HepG2 (cell line): ENCODE results near the gene WNT10A. TPM values are rescaled to one million over a fixed set of nuclear protein-coding genes. Genes with fewer than 3 reads are reported as not detected.
A peak's percentile ranks its signal among the peaks of the same experiment; 100 is the strongest.

Source experiments
- ARID2 ChIP-seq: sonication (generic); formaldehyde crosslinking; IDR thresholded peaks from 2 replicates; pipeline ENCODE4 v1.8.1; 2022; ENCODE audit warnings: mild to moderate bottlenecking, missing genetic modification reagents, borderline replicate concordance
- ATF7-NPFF ChIP-seq: sonication (generic); formaldehyde crosslinking; IDR thresholded peaks from 2 replicates; pipeline ENCODE4 v1.8.1; 2023; ENCODE audit warnings: mild to moderate bottlenecking, low read depth, missing genetic modification reagents, moderate library complexity
- NFKB2 ChIP-seq: sonication (generic); formaldehyde crosslinking; IDR thresholded peaks from 2 replicates; pipeline ENCODE4 v1.4.0; 2020; ENCODE audit warnings: missing genetic modification reagents, borderline replicate concordance
- THAP11 ChIP-seq: IDR thresholded peaks from 2 replicates; pipeline ENCODE4 v1.6.1; 2016; ENCODE audit warnings: missing biosample characterization, missing genetic modification reagents
- ZFX ChIP-seq: sonication (generic); formaldehyde crosslinking; IDR thresholded peaks from 2 replicates; pipeline ENCODE4 v1.4.0; 2020; ENCODE audit warnings: mild to moderate bottlenecking, low read depth, missing genetic modification reagents, moderate library complexity
- ZNF121 ChIP-seq: sonication (generic); formaldehyde crosslinking; IDR thresholded peaks from 2 replicates; pipeline ENCODE4 v1.5.0; 2020; ENCODE audit warnings: mild to moderate bottlenecking, missing genetic modification reagents
- ZNF331 ChIP-seq: sonication (generic); formaldehyde crosslinking; IDR thresholded peaks from 2 replicates; pipeline ENCODE4 v1.4.0; 2020; ENCODE audit warnings: missing genetic modification reagents
- ZNF335 ChIP-seq: sonication (generic); formaldehyde crosslinking; IDR thresholded peaks from 2 replicates; pipeline ENCODE4 v1.4.0; 2020; ENCODE audit warnings: missing genetic modification reagents
- ZNF350 ChIP-seq: sonication (generic); formaldehyde crosslinking; IDR thresholded peaks from 2 replicates; pipeline ENCODE4 v1.4.0; 2020; ENCODE audit warnings: mild to moderate bottlenecking, low read depth, missing genetic modification reagents, borderline replicate concordance
- ZNF484 ChIP-seq: sonication (generic); formaldehyde crosslinking; IDR thresholded peaks from 2 replicates; pipeline ENCODE4 v1.5.1; 2020; ENCODE audit warnings: mild to moderate bottlenecking, low read depth, missing genetic modification reagents, borderline replicate concordance
- ZNF510 ChIP-seq: sonication (generic); formaldehyde crosslinking; IDR thresholded peaks from 2 replicates; pipeline ENCODE4 v1.4.0; 2020; ENCODE audit warnings: low read depth, mild to moderate bottlenecking, missing genetic modification reagents
- ZNF564 ChIP-seq: sonication (generic); formaldehyde crosslinking; IDR thresholded peaks from 2 replicates; pipeline ENCODE4 v1.8.1; 2023; ENCODE audit warnings: mild to moderate bottlenecking, missing genetic modification reagents
- ZNF616 ChIP-seq: sonication (generic); formaldehyde crosslinking; IDR thresholded peaks from 2 replicates; pipeline ENCODE4 v1.5.0; 2020; ENCODE audit warnings: low read depth, mild to moderate bottlenecking, missing genetic modification reagents
- ZNF772 ChIP-seq: sonication (generic); formaldehyde crosslinking; IDR thresholded peaks from 2 replicates; pipeline ENCODE4 v1.5.0; 2020; ENCODE audit warnings: mild to moderate bottlenecking, missing genetic modification reagents
- ZSCAN20 ChIP-seq: sonication (generic); formaldehyde crosslinking; IDR thresholded peaks from 2 replicates; pipeline ENCODE4 v1.4.0; 2020; ENCODE audit warnings: missing genetic modification reagents, mild to moderate bottlenecking, borderline replicate concordance
- ZSCAN31 ChIP-seq: sonication (generic); formaldehyde crosslinking; IDR thresholded peaks from 2 replicates; pipeline ENCODE4 v1.5.0; 2020; ENCODE audit warnings: low read depth, mild to moderate bottlenecking, missing genetic modification reagents
- polyA plus RNA-seq, 8 experiments: library from polyadenylated mRNA; depleted of rRNA in 3 of 8; stranded (reverse) in 7 of 8; unstranded in 1 of 8; fragments of >200 nt; fragmentation: Illumina TruSeq in 4 of 8; extraction: Trizol in 4 of 8; gene quantifications; 2 replicates each; pipeline versions ENCODE4 v1.2.1 to v1.2.3, GENCODE V29; 2011 to 2016; ENCODE audit warnings: low read depth in 4 of 8, missing spikeins in 1 of 8, mixed read lengths in 1 of 8; ENCODE audit not compliant: insufficient read depth in 1 of 8
- total RNA-seq, 5 experiments: library from RNA; depleted of rRNA; stranded (reverse); fragments of >200 nt; fragmentation: Illumina TruSeq; extraction: Trizol; gene quantifications; 2 replicates each; pipeline ENCODE4 v1.2.3, GENCODE V29; 2016; ENCODE audit warnings: low read depth in 1 of 5
- TF ChIP-seq, protein P1 (sequence below): sonication (generic); formaldehyde crosslinking; IDR thresholded peaks from 2 replicates; pipeline ENCODE4 v1.8.0; 2023; ENCODE audit warnings: mild to moderate bottlenecking, missing genetic modification reagents
- TF ChIP-seq, protein P2 (sequence below): IDR thresholded peaks from 2 replicates; pipeline ENCODE4 v1.6.1; 2016; ENCODE audit warnings: missing compliant biosample characterization, missing genetic modification reagents, borderline replicate concordance
- TF ChIP-seq, protein P3 (sequence below): sonication (generic); formaldehyde crosslinking; IDR thresholded peaks from 2 replicates; pipeline ENCODE4 v1.4.0; 2020; ENCODE audit warnings: missing genetic modification reagents
- TF ChIP-seq, protein P4 (sequence below): sonication (generic); formaldehyde crosslinking; IDR thresholded peaks from 2 replicates; pipeline ENCODE4 v1.5.1; 2020; ENCODE audit warnings: mild to moderate bottlenecking, missing genetic modification reagents, moderate library complexity

WNT10A gene
- total and polyA plus RNA-seq, 2 of the 13 experiments (the other 11 are each of a cell fraction or from before 2014, with no cell fraction given), result 0.03 TPM; not detected in 1

DNA sequence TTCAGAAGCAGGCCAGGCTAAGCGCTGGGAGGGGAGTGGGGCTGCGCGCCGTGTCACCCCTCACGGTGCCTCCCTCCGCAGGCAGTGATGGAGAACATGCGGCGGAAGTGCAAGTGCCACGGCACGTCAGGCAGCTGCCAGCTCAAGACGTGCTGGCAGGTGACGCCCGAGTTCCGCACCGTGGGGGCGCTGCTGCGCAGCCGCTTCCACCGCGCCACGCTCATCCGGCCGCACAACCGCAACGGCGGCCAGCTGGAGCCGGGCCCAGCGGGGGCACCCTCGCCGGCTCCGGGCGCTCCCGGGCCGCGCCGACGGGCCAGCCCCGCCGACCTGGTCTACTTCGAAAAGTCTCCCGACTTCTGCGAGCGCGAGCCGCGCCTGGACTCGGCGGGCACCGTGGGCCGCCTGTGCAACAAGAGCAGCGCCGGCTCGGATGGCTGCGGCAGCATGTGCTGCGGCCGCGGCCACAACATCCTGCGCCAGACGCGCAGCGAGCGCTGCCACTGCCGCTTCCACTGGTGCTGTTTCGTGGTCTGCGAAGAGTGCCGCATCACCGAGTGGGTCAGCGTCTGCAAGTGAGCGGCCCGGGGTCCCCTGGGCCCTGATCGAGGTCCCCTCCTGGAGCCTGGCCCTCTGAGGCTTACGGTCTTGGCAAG, 12.2 kb downstream of the WNT10A start (continued):
- 0 out of 2 replicates have a peak, but pooled peaks have one; percentile 75 for TF ChIP-seq ZNF510 (CRISPR knock-in tag)
- peak; percentile 41; the same call in 1 of the 2 replicates for TF ChIP-seq ZNF564
- TF ChIP-seq ATF7-NPFF (CRISPR knock-in tag), result peak; percentile 71; the same call in 1 of the 2 replicates
- peak; percentile 75 for TF ChIP-seq ZFX (CRISPR knock-in tag)
- TF ChIP-seq ARID2 (CRISPR knock-in tag), result peak; percentile 14; the same call in 1 of the 2 replicates
- TF ChIP-seq, protein P1, sequence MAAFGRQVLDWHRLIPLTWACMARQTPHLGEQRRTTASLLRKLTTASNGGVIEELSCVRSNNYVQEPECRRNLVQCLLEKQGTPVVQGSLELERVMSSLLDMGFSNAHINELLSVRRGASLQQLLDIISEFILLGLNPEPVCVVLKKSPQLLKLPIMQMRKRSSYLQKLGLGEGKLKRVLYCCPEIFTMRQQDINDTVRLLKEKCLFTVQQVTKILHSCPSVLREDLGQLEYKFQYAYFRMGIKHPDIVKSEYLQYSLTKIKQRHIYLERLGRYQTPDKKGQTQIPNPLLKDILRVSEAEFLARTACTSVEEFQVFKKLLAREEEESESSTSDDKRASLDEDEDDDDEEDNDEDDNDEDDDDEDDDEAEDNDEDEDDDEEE, result peak; percentile 74; the same call in 1 of the 2 replicates
- TF ChIP-seq, protein P2, sequence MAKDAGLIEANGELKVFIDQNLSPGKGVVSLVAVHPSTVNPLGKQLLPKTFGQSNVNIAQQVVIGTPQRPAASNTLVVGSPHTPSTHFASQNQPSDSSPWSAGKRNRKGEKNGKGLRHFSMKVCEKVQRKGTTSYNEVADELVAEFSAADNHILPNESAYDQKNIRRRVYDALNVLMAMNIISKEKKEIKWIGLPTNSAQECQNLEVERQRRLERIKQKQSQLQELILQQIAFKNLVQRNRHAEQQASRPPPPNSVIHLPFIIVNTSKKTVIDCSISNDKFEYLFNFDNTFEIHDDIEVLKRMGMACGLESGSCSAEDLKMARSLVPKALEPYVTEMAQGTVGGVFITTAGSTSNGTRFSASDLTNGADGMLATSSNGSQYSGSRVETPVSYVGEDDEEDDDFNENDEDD (CRISPR knock-in tag), result 0 out of 2 replicates have a peak, but pooled peaks have one; percentile 17
- TF ChIP-seq, protein P3, sequence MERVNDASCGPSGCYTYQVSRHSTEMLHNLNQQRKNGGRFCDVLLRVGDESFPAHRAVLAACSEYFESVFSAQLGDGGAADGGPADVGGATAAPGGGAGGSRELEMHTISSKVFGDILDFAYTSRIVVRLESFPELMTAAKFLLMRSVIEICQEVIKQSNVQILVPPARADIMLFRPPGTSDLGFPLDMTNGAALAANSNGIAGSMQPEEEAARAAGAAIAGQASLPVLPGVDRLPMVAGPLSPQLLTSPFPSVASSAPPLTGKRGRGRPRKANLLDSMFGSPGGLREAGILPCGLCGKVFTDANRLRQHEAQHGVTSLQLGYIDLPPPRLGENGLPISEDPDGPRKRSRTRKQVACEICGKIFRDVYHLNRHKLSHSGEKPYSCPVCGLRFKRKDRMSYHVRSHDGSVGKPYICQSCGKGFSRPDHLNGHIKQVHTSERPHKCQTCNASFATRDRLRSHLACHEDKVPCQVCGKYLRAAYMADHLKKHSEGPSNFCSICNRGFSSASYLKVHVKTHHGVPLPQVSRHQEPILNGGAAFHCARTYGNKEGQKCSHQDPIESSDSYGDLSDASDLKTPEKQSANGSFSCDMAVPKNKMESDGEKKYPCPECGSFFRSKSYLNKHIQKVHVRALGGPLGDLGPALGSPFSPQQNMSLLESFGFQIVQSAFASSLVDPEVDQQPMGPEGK (CRISPR knock-in tag), result peak; percentile 57; the same call in 1 of the 2 replicates
- peak; percentile 52; the same call in 1 of the 2 replicates for TF ChIP-seq THAP11 (CRISPR knock-in tag)
- peak; percentile 26; the same call in 1 of the 2 replicates for TF ChIP-seq ZNF772
- TF ChIP-seq ZNF616 (CRISPR knock-in tag), result peak; percentile 51; the same call in 1 of the 2 replicates
- no peak for TF ChIP-seq ZNF484
- peak; percentile 60; the same call in 1 of the 2 replicates for TF ChIP-seq NFKB2 (CRISPR knock-in tag)
- TF ChIP-seq ZNF335 (CRISPR knock-in tag), result no peak
- peak; percentile 61 for TF ChIP-seq ZNF331 (CRISPR knock-in tag)
- peak; percentile 93 for TF ChIP-seq ZSCAN31 (CRISPR knock-in tag)
- TF ChIP-seq ZNF350 (CRISPR knock-in tag), result no peak
- no peak; the same call in 1 of the 2 replicates for TF ChIP-seq ZNF121 (CRISPR knock-in tag)
- TF ChIP-seq ZSCAN20 (CRISPR knock-in tag), result 0 out of 2 replicates have a peak, but pooled peaks have one; percentile 39
- TF ChIP-seq, protein P4, sequence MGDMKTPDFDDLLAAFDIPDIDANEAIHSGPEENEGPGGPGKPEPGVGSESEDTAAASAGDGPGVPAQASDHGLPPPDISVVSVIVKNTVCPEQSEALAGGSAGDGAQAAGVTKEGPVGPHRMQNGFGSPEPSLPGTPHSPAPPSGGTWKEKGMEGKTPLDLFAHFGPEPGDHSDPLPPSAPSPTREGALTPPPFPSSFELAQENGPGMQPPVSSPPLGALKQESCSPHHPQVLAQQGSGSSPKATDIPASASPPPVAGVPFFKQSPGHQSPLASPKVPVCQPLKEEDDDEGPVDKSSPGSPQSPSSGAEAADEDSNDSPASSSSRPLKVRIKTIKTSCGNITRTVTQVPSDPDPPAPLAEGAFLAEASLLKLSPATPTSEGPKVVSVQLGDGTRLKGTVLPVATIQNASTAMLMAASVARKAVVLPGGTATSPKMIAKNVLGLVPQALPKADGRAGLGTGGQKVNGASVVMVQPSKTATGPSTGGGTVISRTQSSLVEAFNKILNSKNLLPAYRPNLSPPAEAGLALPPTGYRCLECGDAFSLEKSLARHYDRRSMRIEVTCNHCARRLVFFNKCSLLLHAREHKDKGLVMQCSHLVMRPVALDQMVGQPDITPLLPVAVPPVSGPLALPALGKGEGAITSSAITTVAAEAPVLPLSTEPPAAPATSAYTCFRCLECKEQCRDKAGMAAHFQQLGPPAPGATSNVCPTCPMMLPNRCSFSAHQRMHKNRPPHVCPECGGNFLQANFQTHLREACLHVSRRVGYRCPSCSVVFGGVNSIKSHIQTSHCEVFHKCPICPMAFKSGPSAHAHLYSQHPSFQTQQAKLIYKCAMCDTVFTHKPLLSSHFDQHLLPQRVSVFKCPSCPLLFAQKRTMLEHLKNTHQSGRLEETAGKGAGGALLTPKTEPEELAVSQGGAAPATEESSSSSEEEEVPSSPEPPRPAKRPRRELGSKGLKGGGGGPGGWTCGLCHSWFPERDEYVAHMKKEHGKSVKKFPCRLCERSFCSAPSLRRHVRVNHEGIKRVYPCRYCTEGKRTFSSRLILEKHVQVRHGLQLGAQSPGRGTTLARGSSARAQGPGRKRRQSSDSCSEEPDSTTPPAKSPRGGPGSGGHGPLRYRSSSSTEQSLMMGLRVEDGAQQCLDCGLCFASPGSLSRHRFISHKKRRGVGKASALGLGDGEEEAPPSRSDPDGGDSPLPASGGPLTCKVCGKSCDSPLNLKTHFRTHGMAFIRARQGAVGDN (CRISPR knock-in tag), result peak; percentile 86
